ENCODE results near the gene KHSRP. TPM values are rescaled to one million over a fixed set of nuclear protein-coding genes. Genes with fewer than 3 reads are reported as not detected.

KHSRP gene
- total RNA-seq, 1 experiment from 2014 or later, result 373 TPM

DNA sequence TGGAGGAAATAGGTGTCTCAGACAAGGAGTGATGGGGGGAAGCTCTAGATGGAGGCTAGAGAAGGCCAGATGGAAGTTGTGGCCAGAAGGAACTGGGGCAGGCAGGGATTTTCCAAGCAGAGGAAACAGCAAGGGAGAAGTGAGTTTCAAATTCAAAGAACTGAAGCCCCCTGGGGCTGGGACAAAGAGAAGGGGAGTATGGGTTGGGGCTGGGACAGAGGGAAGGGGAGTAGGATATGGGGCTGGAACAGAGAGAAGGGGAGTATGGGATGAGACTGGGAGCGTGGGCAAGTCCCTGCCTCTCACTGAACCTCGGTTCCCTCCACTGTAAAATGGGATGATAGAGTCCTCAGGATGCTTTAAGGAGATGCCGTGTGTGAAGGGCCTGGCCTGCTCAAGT, 29.8 kb downstream of the KHSRP start:
- H3F3A ChIP-seq (ENCODE audit: low read length, unreplicated experiment), result no peaks in the 10 kb centered on the region
- ChIA-PET CTCF (no interaction called here), POLR2A (ENCODE audit: unreplicated experiment) (no interaction called here)
- peaks cover 18% of the 10 kb centered on the region for H3K4me1 ChIP-seq (ENCODE audit: insufficient read depth, low read length)
- intact Hi-C loops (cut with micrococcal nuclease), result no loop called here
- no peaks in the 10 kb centered on the region for H3K27me3 ChIP-seq (ENCODE audit: low read length)
- H3K79me2 ChIP-seq (ENCODE audit: low read length), result peaks cover 22% of the 10 kb centered on the region
- H3K27ac ChIP-seq (ENCODE audit: low read length), result no peak overlapping the region
- H2AFZ ChIP-seq (ENCODE audit: low read length), result no peak overlapping the region
- H3K36me3 ChIP-seq (ENCODE audit: low read depth, low read length), result peaks cover 5% of the 10 kb centered on the region; the same call in 1 of the 2 replicates
- no peak overlapping the region for H3K9ac ChIP-seq (ENCODE audit: low read length)
- TF ChIP-seq EZH2 (IDR thresholded peaks at IDR 0.05; ENCODE audit: low read length, unreplicated experiment) (no peak), EZH2phosphoT487 (IDR thresholded peaks at IDR 0.05; ENCODE audit: borderline replicate concordance, low read length) (no peak)
- TF ChIP-seq, protein P1, sequence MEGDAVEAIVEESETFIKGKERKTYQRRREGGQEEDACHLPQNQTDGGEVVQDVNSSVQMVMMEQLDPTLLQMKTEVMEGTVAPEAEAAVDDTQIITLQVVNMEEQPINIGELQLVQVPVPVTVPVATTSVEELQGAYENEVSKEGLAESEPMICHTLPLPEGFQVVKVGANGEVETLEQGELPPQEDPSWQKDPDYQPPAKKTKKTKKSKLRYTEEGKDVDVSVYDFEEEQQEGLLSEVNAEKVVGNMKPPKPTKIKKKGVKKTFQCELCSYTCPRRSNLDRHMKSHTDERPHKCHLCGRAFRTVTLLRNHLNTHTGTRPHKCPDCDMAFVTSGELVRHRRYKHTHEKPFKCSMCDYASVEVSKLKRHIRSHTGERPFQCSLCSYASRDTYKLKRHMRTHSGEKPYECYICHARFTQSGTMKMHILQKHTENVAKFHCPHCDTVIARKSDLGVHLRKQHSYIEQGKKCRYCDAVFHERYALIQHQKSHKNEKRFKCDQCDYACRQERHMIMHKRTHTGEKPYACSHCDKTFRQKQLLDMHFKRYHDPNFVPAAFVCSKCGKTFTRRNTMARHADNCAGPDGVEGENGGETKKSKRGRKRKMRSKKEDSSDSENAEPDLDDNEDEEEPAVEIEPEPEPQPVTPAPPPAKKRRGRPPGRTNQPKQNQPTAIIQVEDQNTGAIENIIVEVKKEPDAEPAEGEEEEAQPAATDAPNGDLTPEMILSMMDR (conservative IDR thresholded peaks at IDR 0.05; ENCODE audit: low read depth, low read length), result no peak
- no peak overlapping the region for H3K4me3 ChIP-seq (ENCODE audit: low read length)
- DNase-seq (no peak), ATAC-seq (no peak)
- no TSS peak for BruUV-seq (replicated peaks)
- H3K9me3 ChIP-seq (ENCODE audit: low read length), result no peaks in the 10 kb centered on the region
- H3K4me2 ChIP-seq (ENCODE audit: low read length), result no peak overlapping the region
- no peaks in the 10 kb centered on the region for H4K20me1 ChIP-seq (ENCODE audit: low read length)
- H3K9me2 ChIP-seq (replicated peaks; ENCODE audit: low read length), result no peaks in the 10 kb centered on the region

DNA sequence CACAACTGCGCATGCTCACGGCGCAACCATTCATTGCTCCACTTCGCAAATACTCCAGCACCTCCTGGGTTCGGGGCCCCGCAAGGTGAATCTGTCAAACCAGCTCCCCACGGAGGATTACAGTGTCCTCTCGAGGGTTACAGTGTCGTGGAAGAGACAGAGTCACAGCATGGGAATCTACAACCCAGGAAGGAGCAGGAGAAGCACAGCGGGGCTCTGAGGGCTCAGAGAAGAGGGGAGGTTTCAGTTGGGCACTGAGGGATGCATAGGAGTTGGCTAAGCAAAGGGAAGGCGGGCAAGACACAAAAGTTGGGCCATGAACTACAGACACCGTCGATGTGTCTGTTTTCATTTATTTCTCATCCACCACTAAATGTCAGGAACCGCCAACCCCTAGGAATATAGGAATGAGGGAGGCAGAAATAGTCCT, 30.6 kb downstream of the KHSRP start:
- Histone ChIP-seq H4K20me1 (ENCODE audit: low read length) (no peaks in the 10 kb centered on the region), H3F3A (ENCODE audit: low read length, unreplicated experiment) (no peaks in the 10 kb centered on the region), H3K9me2 (replicated peaks; ENCODE audit: low read length) (no peaks in the 10 kb centered on the region), H3K4me2 (ENCODE audit: low read length) (peak overlapping the region; percentile 94), H3K27ac (ENCODE audit: low read length) (peak overlapping the region; percentile 53; the same call in 1 of the 2 replicates), H3K9me3 (ENCODE audit: low read length) (no peaks in the 10 kb centered on the region), H3K4me3 (ENCODE audit: low read length) (peak overlapping the region; percentile 81), H3K9ac (ENCODE audit: low read length) (peak overlapping the region; percentile 89), H3K36me3 (ENCODE audit: low read depth, low read length) (peaks cover 12% of the 10 kb centered on the region; the same call in 1 of the 2 replicates), H2AFZ (ENCODE audit: low read length) (peak overlapping the region; percentile 99), H3K27me3 (ENCODE audit: low read length) (no peaks in the 10 kb centered on the region), H3K79me2 (ENCODE audit: low read length) (peaks cover 22% of the 10 kb centered on the region), H3K4me1 (ENCODE audit: insufficient read depth, low read length) (peaks cover 18% of the 10 kb centered on the region)
- ATAC-seq (no peak), DNase-seq (no peak)
- TF ChIP-seq EZH2 (IDR thresholded peaks at IDR 0.05; ENCODE audit: low read length, unreplicated experiment) (no peak), EZH2phosphoT487 (IDR thresholded peaks at IDR 0.05; ENCODE audit: borderline replicate concordance, low read length) (no peak)
- TF ChIP-seq, protein P1 (conservative IDR thresholded peaks at IDR 0.05; ENCODE audit: low read depth, low read length), result no peak
- ChIA-PET CTCF (interaction anchor here (0.6 kb wide), 1 partner anchor 28 kb away, joined by 3 read pairs; no protein-coding TSS in a partner anchor), POLR2A (ENCODE audit: unreplicated experiment) (no interaction called here)
- intact Hi-C loops (cut with micrococcal nuclease), result loop anchor here (1.0 kb wide), 1 partner anchor 22 kb away; the partner anchor contains the start of gene ALKBH7
- BruUV-seq (replicated peaks), result TSS peak; percentile 90
